NCI-H2081 treated with DMSO at 0.1 percent for 48 hours (cell line): ENCODE results near the gene DPP7.
"Not testable (repeated sequence)": the region's sequence is repeated elsewhere in the genome, so short reads cannot be mapped to it uniquely, and the experiment has no call there.

Experiments
- DNase-seq: peaks from one replicate; lab custom pipeline; 2025; lab: John Stamatoyannopoulos, UW

Gene DPP7

DNA sequence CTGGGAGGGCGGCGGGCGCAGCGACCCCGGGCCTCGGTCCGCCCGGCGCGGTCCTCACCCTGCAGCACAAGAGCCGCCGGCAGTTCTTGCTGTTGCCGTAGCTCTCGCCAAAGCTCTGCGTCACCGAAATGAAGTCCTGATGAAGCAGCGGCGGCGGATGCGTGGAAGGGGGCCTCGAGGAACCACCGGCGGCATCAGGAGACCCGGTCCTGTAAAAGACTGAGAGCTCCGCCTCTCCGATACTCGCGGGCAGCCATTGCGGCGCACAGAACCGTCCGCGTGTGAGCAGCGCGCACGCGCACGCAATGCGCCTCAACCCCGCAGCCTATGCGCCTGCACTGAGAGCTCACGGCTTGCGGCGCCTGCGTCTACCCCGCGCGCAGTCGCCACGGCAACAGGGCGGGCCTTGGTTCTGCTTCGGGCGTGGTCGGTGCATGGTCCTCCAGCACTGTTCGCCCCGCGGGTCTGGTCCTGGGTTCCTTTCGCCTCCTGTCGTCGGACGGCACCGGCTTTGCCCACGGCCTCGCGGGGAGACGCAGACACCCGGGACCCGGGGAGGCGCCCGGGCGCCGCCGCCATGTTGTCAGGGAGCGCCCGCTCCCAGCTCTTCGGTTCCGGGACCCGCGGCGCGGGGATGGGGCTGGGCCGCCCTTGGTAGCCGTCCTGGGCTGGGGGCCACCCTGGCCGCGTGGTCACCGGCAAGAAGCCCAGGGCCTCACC is 15.1 kb upstream of the DPP7 start:
- DNase-seq = peak; percentile 64

DNA sequence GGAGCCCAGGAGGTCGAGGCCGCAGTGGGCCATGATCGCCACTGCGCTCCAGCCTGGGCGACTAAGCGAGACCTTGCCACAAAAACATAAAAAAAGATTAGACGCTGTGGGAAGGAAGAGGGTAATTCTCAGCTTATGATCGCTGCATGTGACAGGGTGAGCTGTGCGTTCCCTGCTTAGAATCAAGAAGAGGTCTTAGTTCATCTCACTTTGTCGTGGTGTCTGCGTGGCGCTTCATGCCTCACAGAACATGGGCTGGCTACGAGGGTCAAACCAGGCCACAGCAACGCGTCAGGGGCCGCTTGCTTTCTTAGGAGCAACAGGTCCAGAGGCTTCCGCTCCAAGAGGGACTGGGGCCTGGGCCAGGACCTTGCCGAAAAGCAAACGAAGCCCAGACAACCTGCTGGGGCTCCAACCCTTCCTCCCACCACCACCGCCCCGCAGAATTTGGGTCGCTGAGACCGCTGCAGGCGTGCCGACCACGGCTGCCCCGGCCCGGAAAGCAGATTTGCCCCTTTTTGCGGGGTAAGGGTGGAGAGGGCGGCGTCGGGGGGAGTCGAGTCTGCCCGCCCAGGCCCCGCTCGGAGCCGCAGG is 14.4 kb upstream of the DPP7 start:
- no peak for DNase-seq

DNA sequence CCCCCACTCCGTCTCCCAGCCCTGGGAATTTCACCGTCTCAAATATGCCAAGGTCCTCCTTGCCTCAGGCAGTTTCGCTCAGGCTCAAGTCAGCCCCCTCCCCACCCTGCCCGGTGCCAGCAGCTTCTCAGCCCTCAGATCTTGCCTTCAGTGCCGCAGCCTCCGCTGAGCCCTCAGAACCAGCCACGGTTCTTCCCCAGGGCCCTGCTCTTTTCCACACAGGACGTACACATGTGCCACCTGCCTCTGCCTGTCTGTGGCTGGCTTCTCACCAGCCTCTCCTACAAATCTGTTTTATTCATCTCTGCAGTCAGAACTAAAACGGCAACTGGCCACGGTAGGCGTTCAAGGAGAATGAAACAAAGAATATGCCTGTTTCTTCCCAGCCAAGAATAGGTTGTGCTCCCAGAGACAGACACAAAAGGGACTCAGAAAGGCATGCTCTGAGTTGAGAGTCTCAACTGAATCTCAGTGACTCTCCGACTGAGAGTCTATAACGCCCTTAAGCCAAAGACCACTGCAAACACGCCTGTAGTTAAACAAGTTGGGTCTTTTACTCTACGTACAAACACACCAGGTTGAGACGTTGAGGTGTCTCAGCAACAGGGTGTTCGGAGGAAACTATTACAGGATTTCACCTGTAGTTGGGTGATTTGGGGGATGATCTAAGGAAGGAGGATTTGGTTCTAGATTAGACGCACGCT is 13.8 kb upstream of the DPP7 start:
- DNase-seq = no peak

DNA sequence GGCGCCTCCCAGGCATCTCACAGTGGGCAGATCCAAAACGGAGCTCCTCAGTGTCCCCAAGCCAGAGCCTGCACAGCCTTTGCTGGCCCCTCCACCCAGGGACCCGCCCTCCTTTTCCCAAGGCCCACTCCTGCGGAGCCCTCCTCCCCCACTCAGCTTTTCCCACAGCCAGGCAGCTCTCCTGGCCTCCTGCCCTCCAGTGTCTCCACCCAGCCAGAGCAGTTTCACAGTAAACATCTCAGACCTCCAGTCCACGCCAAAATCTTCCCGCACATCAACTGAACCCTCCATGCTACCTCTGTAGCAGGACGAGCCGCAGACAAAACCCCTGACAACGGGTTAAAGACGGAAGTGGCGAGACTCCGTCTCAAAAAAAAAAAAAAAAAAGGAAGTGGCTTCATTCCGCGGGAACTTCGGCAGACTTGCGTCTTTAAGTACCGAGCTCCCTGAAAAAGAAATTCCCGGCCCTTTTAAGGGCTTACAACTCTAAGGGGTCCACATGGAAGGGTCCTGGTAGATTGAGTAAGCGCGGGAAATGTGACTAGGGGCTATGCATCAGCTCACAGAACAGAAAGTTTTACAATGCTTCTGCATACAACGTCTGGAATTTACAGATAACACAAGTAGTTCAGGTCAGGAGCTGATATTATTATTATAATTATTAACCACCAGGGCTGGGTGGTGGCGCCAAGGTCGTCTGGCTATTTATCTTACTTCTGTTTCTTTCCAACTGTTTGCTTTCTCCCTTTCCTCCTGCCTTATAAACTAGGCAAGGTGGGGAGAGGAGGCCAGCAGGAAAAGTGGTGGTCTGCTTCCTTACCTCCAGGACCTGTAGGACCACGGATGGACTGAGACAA is 13.0 kb upstream of the DPP7 start:
- no peak for DNase-seq

DNA sequence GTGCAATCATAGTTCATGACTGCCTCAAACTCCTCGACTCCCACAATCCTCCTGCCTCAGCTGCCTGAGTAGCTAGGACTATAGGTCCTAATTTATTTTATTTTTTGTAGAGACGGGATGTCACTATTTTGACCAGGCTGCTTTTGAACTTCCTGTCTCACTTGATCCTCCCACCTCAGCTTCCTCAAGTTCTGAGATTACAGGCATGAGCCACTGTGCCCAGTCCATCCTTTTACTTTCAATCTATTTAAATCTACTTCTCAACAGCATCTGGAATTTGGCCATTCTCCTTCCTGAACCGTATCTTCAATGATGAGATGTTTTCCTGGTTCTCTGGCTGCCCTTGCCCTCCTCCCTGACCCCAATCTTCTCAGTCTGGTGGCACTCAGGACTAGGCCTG is 12.3 kb upstream of the DPP7 start:
- no peak for DNase-seq

DNA sequence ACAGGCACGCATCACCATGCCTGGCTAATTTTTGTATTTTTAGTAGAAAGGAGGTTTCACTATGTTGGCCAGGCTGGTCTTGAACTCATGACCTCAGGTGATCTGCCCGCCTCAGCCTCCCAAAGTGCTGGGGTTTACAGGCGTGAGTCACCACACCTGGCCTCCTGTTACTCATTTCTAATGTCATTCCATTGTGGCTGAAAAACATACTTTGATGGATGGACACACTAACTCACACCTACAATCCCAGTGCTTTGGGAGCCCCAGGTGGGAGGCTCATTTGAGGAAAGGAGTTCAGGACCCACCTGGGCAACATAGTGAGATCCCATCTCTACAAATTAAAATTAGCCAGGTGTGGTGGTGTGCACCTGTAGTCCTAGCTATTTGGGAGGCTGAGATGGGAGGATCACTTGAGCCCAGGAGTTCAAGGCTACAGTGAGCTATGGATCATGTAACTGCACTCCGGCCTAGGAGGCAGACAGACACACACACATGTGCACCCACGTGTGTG is 9.5 kb upstream of the DPP7 start:
- not testable (repeated sequence) for DNase-seq

DNA sequence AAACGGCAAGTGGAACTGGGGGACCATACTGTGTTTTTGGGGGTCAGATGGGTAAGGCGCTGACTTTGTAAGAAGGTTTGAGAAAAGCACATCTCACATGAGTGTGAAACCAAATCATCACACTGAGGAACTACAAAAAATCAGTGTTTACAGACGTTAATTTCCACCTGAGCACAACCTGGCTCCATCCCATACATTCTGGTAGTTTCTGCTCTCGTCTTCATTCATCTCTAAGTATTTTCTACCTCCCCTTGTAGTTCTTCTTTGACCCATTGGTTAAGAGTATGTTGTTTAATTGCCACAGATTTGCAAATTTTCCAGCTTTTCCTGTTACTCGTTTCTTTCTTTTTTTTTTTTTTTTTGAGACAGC is 8.9 kb upstream of the DPP7 start:
- DNase-seq = no peak

DNA sequence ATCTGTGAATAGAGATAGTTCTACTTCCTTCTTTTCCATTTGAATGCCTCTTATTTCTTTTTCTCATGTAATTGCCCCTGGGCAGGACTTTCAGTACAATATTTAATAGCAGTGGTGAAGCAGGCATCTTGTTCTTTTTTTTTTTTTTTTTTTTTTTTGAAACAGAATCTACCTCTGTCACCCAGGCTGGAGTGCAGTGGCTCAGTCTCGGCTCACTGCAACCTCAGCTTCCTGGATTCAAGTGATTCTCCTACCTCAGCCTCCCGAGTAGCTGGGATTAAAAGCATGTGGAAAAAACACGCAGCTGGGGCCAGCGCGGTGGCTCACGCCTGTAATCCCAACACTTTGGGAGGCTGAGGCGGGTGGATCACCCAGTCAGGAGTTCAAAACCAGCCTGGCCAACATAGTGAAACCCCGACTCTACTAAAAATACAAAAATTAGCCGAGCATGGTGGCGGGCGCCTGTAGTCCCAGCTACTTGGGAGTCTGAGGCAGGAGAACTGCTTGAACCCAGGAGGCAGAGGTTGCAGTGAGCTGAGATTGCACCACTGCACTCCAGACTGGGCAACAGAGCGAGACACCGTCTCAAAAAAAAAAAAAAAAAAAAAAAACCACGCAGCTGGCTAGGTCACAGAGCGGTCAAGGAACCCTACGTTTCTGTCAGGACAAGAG is 8.4 kb upstream of the DPP7 start:
- not testable (repeated sequence) for DNase-seq

DNA sequence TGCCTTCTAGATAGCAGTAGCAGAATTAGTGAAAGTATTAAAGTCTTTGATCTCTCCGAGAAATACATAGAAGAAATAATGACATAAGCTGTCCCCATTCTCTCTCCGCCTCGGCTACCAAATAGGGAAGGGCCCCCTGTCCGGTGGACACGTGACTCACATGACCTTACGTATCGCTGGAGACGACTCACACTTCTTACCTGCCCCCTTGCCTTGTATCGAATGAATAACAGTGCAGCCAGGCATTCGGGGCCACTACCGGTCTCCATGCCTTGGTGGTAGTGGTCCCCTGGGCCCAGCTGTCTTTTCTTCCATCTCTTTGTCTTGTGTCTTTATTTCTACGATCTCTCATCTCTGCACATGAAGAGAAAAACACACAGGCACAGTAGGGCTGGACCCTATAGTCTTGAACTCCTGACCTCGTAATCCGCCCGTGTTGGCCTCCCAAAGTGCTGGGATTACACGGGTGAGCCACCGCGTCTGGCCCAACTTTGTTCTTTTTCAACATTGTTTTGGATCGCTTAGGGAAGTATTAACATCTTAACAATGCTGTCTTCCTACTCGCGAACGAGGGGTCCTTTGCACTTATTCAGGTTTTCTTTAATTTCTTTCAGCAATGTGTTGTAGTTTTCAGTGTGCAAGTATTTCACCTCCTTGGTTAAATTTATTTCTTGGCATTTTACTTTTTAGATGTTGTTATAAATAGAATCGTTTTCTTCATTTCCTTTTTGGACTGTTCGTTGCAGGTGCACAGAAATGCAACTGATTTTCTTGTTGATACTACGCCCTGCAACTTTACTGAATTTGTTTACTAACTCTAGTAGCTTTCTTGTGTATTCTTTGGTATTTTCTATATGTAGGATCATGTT is 7.6 kb upstream of the DPP7 start:
- DNase-seq = not testable (repeated sequence)

DNA sequence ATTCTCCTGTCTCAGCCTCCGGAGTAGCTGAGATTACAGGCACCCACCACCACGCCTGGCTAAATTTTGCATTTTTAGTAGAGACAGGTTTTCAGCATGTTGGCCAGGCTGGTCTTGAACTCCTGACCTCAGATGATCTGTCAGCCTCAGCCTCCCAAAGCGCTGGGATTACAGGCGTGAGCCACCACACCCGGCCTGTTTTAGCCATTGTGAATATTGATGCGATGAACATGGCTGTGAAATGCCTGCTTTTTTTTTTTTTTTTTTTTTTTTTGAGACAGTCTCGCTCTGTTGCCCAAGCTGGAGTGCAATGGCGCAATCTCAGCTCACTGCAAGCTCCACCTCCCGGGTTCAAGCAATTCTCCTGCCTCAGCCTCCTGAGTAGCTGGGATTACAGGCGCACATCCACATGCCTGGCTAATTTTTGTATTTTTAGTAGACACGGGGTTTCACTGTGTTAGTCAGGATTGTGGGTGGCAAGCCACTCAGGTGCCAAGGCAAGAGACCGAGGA is 3.6 kb upstream of the DPP7 start:
- DNase-seq = not testable (repeated sequence)

DNA sequence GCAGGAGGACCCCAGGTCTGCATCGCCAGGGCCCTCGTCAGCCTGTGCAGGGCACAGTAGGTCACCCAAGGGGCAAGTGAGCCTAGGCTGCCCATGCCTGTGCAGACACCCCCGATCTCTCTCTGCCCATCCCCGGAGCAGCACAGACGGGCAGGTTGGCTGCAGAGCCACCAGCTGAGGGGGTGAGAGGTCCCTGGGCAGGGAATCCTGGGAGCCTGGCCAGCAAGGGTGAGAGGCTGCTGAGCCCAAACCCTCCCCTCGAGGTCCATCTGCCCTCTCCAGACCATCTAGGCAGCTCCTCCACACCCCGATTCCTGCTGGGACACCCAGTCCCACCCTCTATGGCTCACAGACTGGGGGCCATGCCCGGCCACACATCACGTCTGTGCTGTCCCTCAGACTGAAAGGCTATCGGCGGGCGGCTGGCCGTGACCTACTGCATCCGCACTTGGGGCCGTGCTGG is 2.8 kb upstream of the DPP7 start:
- DNase-seq = no peak

DNA sequence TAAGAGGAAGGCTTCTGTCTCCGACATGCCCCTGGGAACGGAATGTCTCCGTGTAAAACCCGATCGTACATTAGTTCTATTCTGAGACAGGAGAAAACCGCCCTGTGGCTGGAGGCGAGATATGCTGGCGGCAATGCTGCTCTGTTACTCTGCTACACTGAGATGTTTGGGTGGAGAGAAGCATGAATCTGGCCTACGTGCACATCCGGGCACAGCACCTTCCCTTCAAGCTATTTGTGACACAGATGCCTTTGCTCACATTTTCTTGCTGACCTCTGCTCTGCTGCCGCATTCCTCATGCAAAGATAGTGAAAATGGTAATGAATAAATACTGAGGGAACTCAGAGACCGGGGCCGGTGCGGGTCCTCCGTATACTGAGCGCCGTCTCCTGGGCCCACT is 2.2 kb upstream of the DPP7 start:
- no peak for DNase-seq

DNA sequence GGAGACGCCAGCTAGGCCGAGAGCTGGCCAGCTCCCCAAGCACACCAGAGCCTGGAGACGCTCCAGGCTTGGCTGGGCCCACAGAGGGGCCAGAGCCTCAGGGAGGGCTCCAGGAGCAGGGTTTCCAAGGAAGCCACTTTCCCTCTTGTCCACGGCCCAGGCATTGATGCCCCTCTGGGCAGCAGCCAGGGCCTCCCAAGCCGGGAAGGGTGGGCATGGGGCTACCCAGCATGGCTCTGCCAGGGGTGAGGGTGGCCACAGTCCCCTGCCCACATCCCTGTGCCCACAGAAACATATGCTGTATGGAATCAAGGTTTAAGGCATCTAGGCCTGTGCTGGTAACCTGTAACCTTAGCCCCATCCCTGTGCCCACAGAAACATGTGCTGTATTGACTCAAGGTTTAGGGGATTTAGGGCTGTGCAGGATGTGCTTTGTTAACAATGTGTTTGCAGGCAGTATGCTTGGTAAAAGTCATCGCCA is 1.5 kb upstream of the DPP7 start:
- no peak for DNase-seq

DNA sequence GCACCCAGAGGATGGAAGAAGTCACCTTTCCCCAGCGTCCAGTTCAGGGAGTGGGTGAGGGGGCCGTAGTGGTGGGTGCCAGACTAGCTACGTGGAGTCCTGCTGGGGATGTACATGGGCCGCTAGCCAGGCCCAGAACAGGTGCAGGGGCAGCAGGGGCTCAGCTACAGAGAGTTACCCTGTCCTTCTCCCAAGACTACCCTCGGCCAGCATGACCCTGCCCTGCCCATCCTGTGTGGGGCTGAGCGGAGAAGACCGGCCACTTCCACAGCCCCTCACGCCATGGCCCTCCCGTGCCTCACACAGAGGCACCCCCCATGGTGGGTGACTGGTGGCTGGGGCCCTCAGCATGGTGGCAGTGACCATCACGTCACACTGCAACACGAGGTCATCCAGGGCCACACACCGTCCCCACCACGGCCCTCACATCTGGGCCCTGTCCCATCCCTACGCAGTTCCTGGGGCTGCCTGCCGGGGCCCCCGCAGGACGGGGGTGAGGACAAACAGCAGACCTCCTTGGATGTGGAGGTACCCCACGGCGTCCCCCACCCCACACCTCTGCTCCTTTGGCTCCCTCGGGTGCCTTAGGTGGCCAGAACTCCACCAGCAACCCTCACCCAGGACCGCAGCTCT is 977 bp upstream of the DPP7 start:
- no peak for DNase-seq

DNA sequence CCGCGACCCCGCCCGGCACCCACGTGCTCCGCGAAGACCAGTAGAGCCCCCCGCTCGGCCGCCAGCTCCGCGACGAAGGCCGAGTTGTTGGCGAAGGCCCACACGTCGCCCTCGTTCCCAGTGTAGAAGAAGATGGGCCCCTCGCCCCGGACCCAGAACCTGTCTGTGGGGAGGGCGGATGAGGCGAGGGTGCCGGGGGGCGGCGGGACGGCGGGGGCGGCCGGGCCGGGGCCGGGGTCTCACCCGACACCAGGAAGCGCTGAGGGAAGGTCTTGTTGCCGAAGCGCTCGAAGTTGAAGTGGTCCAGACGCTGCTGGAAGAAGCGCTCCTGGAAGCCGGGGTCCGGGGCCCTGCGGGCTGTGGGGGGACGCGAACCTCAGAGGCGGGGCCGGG is 317 bp downstream of the DPP7 start:
- DNase-seq = no peak

DNA sequence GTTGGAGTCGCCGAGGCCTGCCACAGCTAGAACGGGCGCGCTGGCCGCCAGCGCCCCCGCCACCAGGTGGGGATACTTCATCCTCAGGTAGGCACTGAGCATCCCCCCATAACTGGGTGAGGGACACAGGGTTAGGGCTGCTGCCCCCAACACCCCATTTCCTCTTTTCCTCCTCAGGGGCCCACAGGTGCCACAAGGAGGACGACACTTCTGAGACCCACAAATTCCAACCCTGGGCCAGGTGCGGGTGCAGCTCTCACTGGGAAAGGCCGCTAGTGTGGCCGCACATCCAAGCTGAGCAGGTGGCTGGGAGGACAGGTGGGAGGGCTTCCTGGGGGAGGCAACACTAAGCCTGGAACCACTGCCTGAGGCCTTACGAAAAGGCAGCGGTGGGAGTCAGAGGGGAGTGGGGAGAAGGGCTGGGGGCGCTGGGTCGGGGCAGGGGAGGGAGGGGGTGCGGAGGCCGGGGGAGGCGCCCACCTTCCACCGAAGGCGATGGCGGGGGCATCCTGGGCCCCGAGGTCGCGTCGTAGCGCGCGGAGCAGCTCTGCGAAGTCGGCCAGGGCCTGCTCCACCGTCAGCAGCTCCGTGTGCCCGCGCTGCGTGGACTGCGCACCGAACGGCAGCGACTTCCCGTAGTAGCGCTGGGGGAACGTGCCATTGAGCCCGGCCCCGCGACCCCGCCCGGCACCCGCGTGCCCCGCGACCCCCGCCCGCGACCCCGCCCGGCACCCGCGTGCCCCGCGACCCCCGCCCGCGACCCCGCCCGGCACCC is 961 bp downstream of the DPP7 start:
- DNase-seq = no peak

DNA sequence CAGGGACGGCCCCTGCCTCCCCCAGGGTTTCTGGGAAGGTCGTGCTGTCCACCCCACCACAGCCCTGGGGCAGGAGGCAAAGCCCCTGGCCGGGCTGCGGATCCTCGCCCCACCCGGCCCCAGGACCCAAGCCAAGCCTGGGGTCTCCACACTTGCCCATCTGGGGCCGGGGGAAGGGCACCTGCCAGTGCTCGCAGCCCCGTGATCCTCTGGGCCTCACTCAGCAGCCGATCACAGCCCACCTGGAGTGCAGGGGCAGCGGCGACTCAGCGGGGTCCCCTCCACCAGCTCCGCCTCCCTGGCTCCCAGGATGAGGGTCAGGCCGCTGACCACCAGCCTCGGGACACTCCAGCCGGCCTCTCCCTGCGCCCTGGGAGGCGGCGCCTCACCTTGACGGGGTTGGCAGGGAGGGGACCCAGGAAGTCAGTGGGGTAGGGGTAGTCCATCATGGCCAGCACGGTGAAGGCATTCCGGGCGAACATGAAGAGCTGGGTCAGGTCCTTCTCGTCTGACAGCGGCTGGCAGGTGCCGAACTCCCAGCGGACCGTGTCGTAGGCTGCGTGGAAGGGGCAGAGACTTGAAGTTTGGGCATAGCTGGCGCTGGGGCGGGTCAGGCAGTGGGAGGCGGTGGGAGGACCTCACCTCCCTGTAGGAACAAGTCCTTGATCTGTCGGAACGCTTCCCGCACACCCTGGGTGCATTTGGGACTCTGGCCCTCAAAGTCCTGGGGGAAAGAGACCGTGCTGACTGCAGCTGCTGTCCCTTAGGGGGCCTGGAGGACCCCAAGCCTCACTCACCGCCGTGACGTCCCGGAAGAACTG is 1.8 kb downstream of the DPP7 start:
- no peak for DNase-seq
